HepG2 (cell line): ENCODE results near the gene RNF5. TPM values are rescaled to one million over a fixed set of nuclear protein-coding genes. Genes with fewer than 3 reads are reported as not detected.

Experiments
- FOSL2 ChIP-seq: sonication (generic); formaldehyde crosslinking; IDR thresholded peaks from 2 replicates; pipeline ENCODE4 v1.4.0; 2020; ENCODE audit warnings: missing genetic modification reagents
- FOXA1 ChIP-seq, 2 experiments: fragments of 450-650 bp in 1 of 2; sonication (generic) in 1 of 2; formaldehyde crosslinking in 1 of 2; IDR thresholded peaks; 2 replicates each; pipeline versions ENCODE4 v1.4.0 to v1.6.1; 2016 to 2020; ENCODE audit warnings: missing genetic modification reagents in 1 of 2
- GZF1 ChIP-seq: sonication (generic); formaldehyde crosslinking; IDR thresholded peaks from 2 replicates; pipeline ENCODE4 v1.5.1; 2020; ENCODE audit warnings: mild to moderate bottlenecking, missing genetic modification reagents
- HIVEP1 ChIP-seq: sonication (generic); formaldehyde crosslinking; IDR thresholded peaks from 2 replicates; pipeline ENCODE4 v1.4.0; 2020; ENCODE audit warnings: mild to moderate bottlenecking, missing genetic modification reagents
- HNRNPH1 ChIP-seq: fragments of 200-400 bp; formaldehyde crosslinking; optimal IDR thresholded peaks from 2 replicates; pipeline ENCODE3; 2017; ENCODE audit warnings: mild to moderate bottlenecking, low read depth, low read length
- HOXA7 ChIP-seq: sonication (generic); formaldehyde crosslinking; IDR thresholded peaks from 2 replicates; pipeline ENCODE4 v1.8.1; 2022; ENCODE audit warnings: mild to moderate bottlenecking, missing genetic modification reagents, moderate library complexity
- LCORL ChIP-seq, 2 experiments: fragments of 450-650 bp in 1 of 2; sonication (generic) in 1 of 2; formaldehyde crosslinking in 1 of 2; IDR thresholded peaks; 2 replicates each; pipeline versions ENCODE4 v1.5.0 to v1.6.1; 2017 to 2020; ENCODE audit warnings: antibody characterized with exemption in 1 of 2, missing genetic modification reagents in 1 of 2
- SOX13 ChIP-seq, 3 experiments: fragments of 450-650 bp in 1 of 3; sonication (generic) in 1 of 3; formaldehyde crosslinking in 1 of 3; IDR thresholded peaks in 2 of 3; conservative IDR thresholded peaks in 1 of 3; 2 replicates each; pipeline versions ENCODE4 v1.5.0 to v1.6.1; 2016 to 2020; ENCODE audit warnings: antibody characterized with exemption in 1 of 3, mild to moderate bottlenecking in 1 of 3, missing compliant biosample characterization in 1 of 3, missing genetic modification reagents in 1 of 3, moderate library complexity in 1 of 3
- STAT5B ChIP-seq: sonication (generic); formaldehyde crosslinking; IDR thresholded peaks from 2 replicates; pipeline ENCODE4 v1.4.0; 2020; ENCODE audit warnings: missing genetic modification reagents
- TCF12 ChIP-seq, 2 experiments: fragments of 450-650 bp in 1 of 2; sonication (generic) in 1 of 2; formaldehyde crosslinking in 1 of 2; IDR thresholded peaks; 2 replicates each; pipeline versions ENCODE4 v1.6.1 to v1.8.0; 2017 to 2022; ENCODE audit warnings: antibody characterized with exemption in 1 of 2, mild to moderate bottlenecking in 1 of 2, missing genetic modification reagents in 1 of 2, moderate library complexity in 1 of 2
- TCF7 ChIP-seq: sonication (generic); IDR thresholded peaks from 2 replicates; pipeline ENCODE4 v1.6.1; 2016; ENCODE audit warnings: antibody characterized with exemption, low read depth
- ZNF12 ChIP-seq: sonication (generic); formaldehyde crosslinking; IDR thresholded peaks from 2 replicates; pipeline ENCODE4 v1.5.0; 2020; ENCODE audit warnings: missing genetic modification reagents
- ZNF124 ChIP-seq: sonication (generic); formaldehyde crosslinking; IDR thresholded peaks from 2 replicates; pipeline ENCODE4 v1.4.0; 2020; ENCODE audit warnings: missing genetic modification reagents
- ZNF260 ChIP-seq: sonication (generic); formaldehyde crosslinking; IDR thresholded peaks from 2 replicates; pipeline ENCODE4 v1.4.0; 2020; ENCODE audit warnings: missing genetic modification reagents, low read depth, mild to moderate bottlenecking, borderline replicate concordance
- ZNF282 ChIP-seq: fragments of 450-650 bp; IDR thresholded peaks from 2 replicates; pipeline ENCODE4 v1.6.1; 2018; ENCODE audit not compliant: partially characterized antibody
- ZNF383 ChIP-seq: sonication (generic); formaldehyde crosslinking; IDR thresholded peaks from 2 replicates; pipeline ENCODE4 v1.4.0; 2020; ENCODE audit warnings: missing genetic modification reagents, mild to moderate bottlenecking, borderline replicate concordance
- polyA plus RNA-seq, 8 experiments: library from polyadenylated mRNA; depleted of rRNA in 3 of 8; stranded (reverse) in 7 of 8; unstranded in 1 of 8; fragments of >200 nt; fragmentation: Illumina TruSeq in 4 of 8; extraction: Trizol in 4 of 8; gene quantifications; 2 replicates each; pipeline versions ENCODE4 v1.2.1 to v1.2.3, GENCODE V29; 2011 to 2016; ENCODE audit warnings: low read depth in 4 of 8, missing spikeins in 1 of 8, mixed read lengths in 1 of 8; ENCODE audit not compliant: insufficient read depth in 1 of 8
- total RNA-seq, 5 experiments: library from RNA; depleted of rRNA; stranded (reverse); fragments of >200 nt; fragmentation: Illumina TruSeq; extraction: Trizol; gene quantifications; 2 replicates each; pipeline ENCODE4 v1.2.3, GENCODE V29; 2016; ENCODE audit warnings: low read depth in 1 of 5
- TF ChIP-seq, protein P1 (sequence below): IDR thresholded peaks from 2 replicates; pipeline ENCODE4 v1.6.1; 2016; ENCODE audit warnings: low read depth, missing genetic modification reagents, missing compliant biosample characterization
- TF ChIP-seq, protein P2 (sequence below), 2 experiments: sonication (generic) in 1 of 2; formaldehyde crosslinking in 1 of 2; IDR thresholded peaks; 2 replicates each; pipeline versions ENCODE4 v1.4.0 to v1.6.1; 2018 to 2020; ENCODE audit warnings: missing genetic modification reagents in 2 of 2, borderline replicate concordance in 1 of 2, low read depth in 1 of 2, mild to moderate bottlenecking in 1 of 2, missing biosample characterization in 1 of 2
- TF ChIP-seq, protein P3 (sequence below): sonication (generic); formaldehyde crosslinking; IDR thresholded peaks from 2 replicates; pipeline ENCODE4 v1.4.0; 2020; ENCODE audit warnings: missing genetic modification reagents; ENCODE audit errors: not compliant biosample characterization

The RNF5 gene
- total and polyA plus RNA-seq, 2 of the 13 experiments (the other 11 are each of a cell fraction or from before 2014, with no cell fraction given): 98.0 to 131 TPM

DNA sequence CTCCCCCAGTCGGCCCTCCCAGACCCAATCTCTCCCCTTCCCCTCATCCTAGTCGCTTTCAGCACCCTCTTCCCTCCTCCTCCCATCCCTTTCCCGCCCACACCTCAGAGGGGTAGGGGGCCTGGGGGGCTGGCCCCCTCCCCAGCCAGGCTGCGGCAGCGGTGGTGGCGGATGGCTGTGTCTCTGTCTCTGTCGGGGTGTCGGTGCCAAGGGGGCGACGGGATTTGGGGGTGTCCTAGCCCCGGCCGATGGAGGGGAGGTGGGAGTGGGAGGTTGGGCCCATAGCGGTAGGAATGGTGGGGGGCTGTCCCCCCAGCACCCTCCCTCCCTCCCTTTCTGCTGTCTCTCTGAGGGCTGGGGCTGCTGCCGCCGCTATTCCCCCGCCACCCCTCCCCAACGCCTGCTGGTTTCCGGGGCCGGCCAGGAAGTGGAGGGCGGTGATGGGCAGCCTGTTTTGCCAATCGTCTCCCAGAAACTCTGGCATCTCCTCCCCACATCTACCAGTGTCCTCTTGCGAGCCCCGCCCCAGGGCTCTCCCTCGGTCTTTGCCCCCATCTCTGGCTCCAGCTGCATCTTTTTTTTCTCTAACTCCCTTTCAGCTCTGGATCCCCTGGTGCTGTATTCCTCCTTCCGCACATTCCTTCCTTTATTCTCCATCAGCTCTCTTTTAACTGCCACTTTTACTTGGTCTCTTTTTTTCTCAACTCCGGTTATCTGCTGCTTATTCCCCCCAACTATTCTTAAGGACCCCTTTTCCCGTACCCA, 2.3 kb upstream of the RNF5 start, which contains the start of gene AGPAT1 (continued):
- TF ChIP-seq, protein P1, sequence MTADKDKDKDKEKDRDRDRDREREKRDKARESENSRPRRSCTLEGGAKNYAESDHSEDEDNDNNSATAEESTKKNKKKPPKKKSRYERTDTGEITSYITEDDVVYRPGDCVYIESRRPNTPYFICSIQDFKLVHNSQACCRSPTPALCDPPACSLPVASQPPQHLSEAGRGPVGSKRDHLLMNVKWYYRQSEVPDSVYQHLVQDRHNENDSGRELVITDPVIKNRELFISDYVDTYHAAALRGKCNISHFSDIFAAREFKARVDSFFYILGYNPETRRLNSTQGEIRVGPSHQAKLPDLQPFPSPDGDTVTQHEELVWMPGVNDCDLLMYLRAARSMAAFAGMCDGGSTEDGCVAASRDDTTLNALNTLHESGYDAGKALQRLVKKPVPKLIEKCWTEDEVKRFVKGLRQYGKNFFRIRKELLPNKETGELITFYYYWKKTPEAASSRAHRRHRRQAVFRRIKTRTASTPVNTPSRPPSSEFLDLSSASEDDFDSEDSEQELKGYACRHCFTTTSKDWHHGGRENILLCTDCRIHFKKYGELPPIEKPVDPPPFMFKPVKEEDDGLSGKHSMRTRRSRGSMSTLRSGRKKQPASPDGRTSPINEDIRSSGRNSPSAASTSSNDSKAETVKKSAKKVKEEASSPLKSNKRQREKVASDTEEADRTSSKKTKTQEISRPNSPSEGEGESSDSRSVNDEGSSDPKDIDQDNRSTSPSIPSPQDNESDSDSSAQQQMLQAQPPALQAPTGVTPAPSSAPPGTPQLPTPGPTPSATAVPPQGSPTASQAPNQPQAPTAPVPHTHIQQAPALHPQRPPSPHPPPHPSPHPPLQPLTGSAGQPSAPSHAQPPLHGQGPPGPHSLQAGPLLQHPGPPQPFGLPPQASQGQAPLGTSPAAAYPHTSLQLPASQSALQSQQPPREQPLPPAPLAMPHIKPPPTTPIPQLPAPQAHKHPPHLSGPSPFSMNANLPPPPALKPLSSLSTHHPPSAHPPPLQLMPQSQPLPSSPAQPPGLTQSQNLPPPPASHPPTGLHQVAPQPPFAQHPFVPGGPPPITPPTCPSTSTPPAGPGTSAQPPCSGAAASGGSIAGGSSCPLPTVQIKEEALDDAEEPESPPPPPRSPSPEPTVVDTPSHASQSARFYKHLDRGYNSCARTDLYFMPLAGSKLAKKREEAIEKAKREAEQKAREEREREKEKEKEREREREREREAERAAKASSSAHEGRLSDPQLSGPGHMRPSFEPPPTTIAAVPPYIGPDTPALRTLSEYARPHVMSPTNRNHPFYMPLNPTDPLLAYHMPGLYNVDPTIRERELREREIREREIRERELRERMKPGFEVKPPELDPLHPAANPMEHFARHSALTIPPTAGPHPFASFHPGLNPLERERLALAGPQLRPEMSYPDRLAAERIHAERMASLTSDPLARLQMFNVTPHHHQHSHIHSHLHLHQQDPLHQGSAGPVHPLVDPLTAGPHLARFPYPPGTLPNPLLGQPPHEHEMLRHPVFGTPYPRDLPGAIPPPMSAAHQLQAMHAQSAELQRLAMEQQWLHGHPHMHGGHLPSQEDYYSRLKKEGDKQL (CRISPR knock-in tag): no peak
- TF ChIP-seq ZNF124 (0 out of 2 replicates have a peak, but pooled peaks have one; percentile 8), HNRNPH1 (peak; percentile 70), ZNF12 (CRISPR knock-in tag) (no peak), ZNF260 (no peak), STAT5B (CRISPR knock-in tag) (no peak), ZNF383 (CRISPR knock-in tag) (no peak), TCF12 (IDR thresholded peaks at IDR 0.05) (no peak), TCF12 (CRISPR knock-in tag; IDR thresholded peaks at IDR 0.05) (no peak), TCF7 (no peak), GZF1 (CRISPR knock-in tag) (peak; percentile 82), ZNF282 (no peak), LCORL (IDR thresholded peaks at IDR 0.05) (no peak), LCORL (CRISPR knock-in tag; IDR thresholded peaks at IDR 0.05) (peak; percentile 66; the same call in 1 of the 2 replicates), SOX13 (IDR thresholded peaks at IDR 0.05) (no peak), SOX13 (CRISPR knock-in tag; conservative IDR thresholded peaks at IDR 0.05 in 1 of 2, IDR thresholded peaks at IDR 0.05 in 1 of 2) (no peak), FOSL2 (CRISPR knock-in tag) (0 out of 2 replicates have a peak, but pooled peaks have one; percentile 8), FOXA1 (IDR thresholded peaks at IDR 0.05) (no peak), FOXA1 (CRISPR knock-in tag; IDR thresholded peaks at IDR 0.05) (no peak), HIVEP1 (CRISPR knock-in tag) (peak; percentile 83), HOXA7 (CRISPR knock-in tag) (no peak)
- TF ChIP-seq, protein P2, sequence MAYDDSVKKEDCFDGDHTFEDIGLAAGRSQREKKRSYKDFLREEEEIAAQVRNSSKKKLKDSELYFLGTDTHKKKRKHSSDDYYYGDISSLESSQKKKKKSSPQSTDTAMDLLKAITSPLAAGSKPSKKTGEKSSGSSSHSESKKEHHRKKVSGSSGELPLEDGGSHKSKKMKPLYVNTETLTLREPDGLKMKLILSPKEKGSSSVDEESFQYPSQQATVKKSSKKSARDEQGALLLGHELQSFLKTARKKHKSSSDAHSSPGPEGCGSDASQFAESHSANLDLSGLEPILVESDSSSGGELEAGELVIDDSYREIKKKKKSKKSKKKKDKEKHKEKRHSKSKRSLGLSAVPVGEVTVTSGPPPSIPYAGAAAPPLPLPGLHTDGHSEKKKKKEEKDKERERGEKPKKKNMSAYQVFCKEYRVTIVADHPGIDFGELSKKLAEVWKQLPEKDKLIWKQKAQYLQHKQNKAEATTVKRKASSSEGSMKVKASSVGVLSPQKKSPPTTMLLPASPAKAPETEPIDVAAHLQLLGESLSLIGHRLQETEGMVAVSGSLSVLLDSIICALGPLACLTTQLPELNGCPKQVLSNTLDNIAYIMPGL (CRISPR knock-in tag; IDR thresholded peaks at IDR 0.05; ENCODE audit: borderline replicate concordance in 1 of 2, low read depth in 1 of 2): peak; percentile 62 to 74; a peak in 3 of 4 replicates
- TF ChIP-seq, protein P3, sequence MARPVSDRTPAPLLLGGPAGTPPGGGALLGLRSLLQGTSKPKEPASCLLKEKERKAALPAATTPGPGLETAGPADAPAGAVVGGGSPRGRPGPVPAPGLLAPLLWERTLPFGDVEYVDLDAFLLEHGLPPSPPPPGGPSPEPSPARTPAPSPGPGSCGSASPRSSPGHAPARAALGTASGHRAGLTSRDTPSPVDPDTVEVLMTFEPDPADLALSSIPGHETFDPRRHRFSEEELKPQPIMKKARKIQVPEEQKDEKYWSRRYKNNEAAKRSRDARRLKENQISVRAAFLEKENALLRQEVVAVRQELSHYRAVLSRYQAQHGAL (CRISPR knock-in tag): no peak
